HG03520 (cell line): ENCODE data around the gene H1-8.
"Not testable (repeated sequence)": the region's sequence is repeated elsewhere in the genome, so short reads cannot be mapped to it uniquely, and the experiment has no call there.

Experiments used
- ATAC-seq: cut with Tn5 transposase; IDR thresholded peaks from one replicate; pipeline ENCODE4 v1.9.1; 2021; ENCODE audit warnings: mild to moderate bottlenecking, moderate library complexity; ENCODE audit not compliant: unreplicated experiment

Gene H1-8

DNA sequence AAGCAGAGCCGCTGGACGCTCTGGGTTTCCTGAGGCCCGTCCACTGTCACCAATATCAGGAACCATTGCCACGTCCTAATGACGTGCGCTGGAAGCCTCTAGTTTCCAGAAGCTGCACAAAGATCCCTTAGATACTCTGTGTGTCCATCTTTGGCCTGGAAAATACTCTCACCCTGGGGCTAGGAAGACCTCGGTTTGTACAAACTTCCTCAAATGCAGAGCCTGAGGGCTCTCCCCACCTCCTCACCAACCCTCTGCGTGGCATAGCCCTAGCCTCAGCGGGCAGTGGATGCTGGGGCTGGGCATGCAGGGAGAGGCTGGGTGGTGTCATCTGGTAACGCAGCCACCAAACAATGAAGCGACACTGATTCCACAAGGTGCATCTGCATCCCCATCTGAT, 11.3 kb upstream of the H1-8 start:
- no peak for ATAC-seq

DNA sequence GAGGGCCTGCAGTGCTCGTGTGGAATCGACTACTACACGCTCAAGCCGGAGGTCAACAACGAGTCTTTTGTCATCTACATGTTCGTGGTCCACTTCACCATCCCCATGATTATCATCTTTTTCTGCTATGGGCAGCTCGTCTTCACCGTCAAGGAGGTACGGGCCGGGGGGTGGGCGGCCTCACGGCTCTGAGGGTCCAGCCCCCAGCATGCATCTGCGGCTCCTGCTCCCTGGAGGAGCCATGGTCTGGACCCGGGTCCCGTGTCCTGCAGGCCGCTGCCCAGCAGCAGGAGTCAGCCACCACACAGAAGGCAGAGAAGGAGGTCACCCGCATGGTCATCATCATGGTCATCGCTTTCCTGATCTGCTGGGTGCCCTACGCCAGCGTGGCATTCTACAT, 10.7 kb upstream of the H1-8 start:
- no peak for ATAC-seq

DNA sequence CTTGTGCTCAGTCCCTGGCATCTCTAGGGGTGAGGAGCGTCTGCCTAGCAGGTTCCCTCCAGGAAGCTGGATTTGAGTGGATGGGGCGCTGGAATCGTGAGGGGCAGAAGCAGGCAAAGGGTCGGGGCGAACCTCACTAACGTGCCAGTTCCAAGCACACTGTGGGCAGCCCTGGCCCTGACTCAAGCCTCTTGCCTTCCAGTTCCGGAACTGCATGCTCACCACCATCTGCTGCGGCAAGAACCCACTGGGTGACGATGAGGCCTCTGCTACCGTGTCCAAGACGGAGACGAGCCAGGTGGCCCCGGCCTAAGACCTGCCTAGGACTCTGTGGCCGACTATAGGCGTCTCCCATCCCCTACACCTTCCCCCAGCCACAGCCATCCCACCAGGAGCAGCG, 9.6 kb upstream of the H1-8 start:
- ATAC-seq, result no peak

DNA sequence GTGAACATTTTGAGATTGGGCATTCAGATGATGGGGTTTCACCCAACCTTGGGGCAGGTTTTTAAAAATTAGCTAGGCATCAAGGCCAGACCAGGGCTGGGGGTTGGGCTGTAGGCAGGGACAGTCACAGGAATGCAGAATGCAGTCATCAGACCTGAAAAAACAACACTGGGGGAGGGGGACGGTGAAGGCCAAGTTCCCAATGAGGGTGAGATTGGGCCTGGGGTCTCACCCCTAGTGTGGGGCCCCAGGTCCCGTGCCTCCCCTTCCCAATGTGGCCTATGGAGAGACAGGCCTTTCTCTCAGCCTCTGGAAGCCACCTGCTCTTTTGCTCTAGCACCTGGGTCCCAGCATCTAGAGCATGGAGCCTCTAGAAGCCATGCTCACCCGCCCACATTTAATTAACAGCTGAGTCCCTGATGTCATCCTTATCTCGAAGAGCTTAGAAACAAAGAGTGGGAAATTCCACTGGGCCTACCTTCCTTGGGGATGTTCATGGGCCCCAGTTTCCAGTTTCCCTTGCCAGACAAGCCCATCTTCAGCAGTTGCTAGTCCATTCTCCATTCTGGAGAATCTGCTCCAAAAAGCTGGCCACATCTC, 8.4 kb upstream of the H1-8 start:
- ATAC-seq, result no peak

DNA sequence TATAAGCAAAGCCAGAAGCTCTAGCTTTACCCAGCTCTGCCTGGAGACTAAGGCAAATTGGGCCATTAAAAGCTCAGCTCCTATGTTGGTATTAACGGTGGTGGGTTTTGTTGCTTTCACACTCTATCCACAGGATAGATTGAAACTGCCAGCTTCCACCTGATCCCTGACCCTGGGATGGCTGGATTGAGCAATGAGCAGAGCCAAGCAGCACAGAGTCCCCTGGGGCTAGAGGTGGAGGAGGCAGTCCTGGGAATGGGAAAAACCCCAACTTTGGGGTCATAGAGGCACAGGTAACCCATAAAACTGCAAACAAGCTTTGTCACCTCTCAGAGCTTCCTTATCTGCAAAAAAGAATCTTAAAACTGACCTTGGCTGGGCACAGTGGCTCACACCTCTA, 7.9 kb upstream of the H1-8 start:
- ATAC-seq, result no peak

DNA sequence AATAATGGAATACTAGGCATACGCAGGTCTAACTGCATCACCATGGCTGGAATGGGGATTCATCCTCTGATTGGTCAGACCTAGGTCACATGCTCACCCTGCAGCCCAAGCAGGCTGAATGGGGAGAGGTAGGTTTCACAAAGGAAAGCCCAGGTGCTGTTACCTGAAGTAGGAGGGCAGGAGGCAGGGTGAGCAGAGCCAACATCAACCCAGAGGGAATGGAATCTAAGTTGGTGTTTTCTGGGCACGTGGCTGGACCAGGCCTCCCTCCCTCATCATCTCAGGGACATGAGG, 6.7 kb upstream of the H1-8 start:
- ATAC-seq, result no peak

DNA sequence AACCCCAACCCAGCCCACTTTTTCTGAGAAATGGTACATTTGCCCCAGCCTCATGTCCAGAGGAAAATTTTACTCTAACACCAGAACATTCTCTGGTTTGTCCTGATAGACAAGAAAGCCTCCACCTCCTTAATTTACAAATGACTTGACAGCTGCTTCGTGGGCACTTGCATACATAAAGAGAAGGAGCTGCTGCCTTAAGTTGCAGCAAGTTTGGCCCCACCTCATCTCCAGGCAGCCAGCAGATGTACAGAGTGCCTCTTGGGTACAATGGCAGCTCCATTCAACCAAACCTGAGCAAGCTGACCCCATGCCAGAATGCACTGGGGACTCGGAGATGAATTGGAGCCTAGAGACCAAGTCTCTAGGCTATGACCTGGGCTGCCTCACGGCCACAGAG, 6.2 kb upstream of the H1-8 start:
- ATAC-seq, result no peak

DNA sequence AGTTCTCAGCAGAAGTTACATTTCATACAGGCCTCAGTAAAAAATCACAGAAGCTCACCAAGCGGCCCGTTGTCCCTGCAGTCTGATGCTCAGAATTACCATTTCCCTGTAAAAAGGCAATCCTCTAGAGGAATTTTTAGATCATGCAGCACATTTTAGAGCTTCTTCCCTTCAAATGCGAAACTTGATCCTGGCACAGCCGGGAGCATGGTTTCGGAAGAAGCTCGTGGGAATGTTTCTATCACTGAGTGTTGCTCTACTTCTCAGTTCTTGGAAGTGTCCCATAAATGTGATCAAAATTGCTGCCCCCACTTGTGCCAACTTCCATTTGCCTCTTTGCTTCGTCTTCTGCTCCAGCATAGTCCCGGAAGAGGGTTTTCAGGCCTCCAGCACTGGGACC, 3.8 kb upstream of the H1-8 start:
- ATAC-seq, result no peak

DNA sequence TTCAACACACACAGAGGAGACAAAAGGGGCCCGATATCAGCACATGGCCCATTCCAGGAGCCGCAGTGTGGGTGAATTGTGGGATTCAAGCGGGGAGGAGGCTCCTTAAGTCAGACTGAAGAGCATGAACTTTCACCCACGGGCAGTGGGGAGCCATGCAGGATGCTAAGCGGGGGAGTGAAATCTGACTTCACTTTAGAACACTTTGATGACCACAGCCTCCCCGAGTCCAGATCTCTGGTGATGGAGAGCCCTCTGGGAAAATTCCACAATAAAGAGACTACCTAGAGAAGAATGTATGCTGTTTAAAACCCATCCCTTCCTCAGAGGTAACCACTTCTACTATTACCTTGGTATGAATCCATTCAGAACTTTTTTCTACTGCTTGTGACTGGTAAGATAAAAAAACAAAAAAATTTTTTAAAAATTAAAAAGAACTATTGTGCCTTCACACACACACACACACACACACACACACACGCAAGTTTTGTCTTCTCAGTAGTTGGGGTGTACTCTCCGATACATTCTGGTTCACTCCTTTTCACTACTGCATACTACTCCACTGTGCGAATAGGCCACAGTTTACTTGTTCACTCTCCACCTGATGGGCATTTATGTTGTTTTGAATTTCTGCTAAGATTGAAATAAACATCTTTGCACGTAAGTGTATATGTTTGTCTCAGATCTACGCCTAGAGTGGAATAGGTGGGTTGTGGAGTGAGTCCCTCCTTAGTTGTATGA, 2.0 kb upstream of the H1-8 start:
- ATAC-seq, result no peak

DNA sequence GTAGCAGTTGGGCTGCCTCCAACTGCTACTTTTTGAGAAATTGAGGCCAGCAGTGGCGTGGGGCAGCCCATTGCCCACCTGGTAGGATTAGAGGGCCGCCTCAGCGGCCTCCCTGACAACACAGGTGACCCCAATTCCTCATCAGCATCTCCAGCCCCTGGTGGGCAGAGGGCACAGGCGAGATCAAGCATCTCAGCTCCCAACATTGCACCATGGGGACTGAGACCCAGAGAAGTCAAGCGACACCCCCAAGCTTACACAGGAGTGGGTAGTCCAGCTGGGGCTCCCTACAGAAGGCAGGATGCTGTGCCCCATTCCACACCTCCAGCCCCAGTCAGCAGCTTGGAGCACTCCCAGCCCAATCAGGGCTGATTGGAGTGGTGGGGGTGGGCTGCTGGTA, 228 bp upstream of the H1-8 start:
- ATAC-seq, result no peak

DNA sequence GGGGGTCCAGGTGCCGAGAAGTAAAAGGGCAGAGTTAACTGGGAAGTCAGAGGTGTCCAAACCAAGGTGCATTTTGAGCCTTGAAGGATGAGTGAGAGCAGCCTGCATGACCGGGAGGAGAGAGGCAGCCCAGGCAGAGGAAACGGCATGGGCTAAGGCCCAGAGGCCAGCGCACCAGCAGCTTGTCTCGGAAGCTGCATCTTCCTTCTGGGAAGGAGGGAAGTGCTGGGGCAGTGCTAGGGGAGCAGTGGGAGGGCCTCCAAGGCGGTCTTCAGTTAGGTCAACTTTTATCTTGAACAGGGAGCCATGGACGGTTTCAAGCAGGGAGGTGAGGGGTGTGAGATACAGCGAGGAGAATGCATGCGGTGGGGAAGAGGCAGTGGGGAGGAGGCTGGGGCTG, 1.0 kb downstream of the H1-8 start:
- no peak for ATAC-seq

DNA sequence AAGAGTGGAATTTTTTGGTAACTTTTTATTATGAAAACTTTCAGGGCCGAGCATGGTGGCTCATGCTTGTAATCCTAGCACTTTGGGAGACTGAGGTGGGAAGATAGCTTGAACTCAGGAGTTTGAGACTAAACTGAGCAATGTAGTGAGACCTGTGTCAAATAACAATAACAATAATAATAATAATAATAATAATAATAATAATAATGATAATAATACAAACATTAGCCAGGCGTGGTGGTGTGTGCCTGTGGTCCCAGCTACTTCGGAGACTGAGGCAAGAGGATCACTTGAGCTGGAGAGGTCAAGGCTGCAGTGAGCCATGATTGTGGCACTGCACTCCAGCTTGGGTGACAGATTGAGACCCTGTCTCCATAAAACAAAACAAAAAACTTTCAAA, 3.0 kb downstream of the H1-8 start:
- not testable (repeated sequence) for ATAC-seq

DNA sequence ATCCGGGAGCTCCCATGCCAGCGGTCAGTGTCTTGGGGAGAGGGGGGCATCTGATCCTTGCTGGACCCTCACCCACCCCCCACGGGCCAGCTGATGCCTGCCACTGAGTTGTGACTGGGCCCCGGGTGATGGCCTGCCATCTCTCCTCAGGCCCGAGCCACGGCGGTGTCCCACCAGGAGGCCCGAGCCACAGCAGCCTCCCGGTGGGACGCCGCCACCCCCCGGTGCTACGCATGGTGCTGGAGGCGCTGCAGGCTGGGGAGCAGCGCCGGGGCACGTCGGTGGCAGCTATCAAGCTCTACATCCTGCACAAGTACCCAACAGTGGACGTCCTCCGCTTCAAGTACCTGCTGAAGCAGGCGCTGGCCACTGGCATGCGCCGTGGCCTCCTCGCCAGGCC, 4.3 kb downstream of the H1-8 start:
- ATAC-seq, result no peak

DNA sequence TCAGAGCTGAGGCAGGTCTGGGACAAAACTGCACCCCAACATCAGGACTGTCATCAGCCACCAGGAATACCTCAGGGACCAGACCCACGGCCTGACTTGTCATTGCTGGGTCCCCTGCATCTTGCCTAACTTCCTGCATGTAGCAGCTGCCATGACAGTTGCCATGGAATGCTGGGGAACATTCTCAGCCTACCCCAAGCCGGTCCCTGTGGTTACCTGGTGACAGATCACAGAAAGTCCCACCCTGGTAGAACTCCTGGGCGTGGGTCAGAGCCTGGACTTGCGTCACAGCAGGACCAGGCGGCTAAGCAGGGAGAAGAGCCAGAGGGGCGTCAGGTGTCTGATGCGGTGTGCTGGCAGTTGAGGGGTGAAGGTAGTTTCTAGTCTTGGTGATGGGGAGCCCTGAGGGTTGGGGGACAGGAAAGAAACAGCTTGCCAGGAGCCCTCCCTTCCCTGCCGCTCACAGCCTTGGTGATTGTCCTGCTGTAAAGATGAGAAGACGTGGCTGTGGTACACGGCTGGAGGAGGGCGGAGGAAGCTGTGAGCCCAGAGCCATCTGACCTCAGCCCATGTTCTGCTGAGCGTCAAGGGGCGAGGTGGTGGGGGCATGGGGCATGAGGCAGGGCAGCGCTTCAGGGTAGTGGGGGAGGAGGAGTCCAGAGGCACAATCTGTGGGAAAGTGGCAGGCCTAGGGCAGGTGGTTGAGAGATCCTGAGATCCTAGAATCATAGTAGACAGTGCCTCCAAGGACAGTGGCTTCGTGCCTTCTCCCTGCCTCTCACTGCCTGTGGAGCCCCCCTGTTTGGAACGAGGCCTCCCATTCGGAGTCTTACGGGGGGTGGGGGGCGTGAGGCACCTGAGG, 5.4 kb downstream of the H1-8 start:
- no peak for ATAC-seq

DNA sequence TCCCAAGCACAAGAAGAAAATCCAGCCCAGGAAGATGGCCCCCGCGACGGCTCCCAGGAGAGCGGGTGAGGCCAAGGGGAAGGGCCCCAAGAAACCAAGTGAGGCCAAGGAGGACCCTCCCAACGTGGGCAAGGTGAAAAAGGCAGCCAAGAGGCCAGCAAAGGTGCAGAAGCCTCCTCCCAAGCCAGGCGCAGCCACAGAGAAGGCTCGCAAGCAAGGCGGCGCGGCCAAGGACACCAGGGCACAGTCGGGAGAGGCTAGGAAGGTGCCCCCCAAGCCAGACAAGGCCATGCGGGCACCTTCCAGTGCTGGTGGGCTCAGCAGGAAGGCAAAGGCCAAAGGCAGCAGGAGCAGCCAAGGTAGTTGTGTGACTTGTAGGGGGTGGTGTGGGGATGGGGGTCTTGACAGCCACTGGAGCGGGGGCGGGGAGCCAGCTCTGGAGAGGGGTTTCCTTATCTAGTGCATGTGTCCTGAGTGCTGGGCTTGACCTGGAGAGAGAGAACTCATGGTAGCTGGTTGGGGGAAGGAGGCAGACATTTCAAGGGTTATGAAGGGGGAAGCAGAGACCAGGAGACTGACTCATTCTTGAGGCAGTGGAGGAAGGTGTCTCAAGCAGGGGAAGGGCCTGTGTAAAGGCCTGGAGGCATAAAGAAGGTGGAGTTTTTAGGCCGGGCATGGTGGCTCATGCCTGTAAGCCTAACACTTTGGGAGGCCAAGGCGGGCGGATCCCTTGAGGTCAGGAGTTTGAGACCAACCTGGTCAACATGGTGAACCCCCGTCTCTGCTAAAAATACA, 6.2 kb downstream of the H1-8 start:
- ATAC-seq, result no peak

DNA sequence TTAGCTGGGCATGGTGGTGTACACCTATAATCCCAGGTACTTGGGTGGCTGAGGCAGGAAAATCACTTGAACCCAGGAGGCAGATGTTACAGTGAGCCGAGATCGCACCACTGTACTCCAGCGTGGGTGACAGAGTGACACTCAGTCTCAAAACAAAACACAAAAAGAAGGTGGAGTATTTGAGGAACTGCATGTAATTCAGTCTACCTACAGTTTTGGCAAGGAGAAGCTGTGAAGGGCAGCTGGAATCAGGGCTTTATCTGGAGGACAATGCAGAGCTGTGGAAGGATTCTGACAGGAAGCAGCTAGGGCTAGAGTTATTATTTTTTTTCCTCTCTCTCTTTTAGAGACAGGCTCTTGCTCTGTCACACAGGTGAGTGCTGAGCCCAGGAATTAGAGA, 6.8 kb downstream of the H1-8 start:
- ATAC-seq, result no peak

DNA sequence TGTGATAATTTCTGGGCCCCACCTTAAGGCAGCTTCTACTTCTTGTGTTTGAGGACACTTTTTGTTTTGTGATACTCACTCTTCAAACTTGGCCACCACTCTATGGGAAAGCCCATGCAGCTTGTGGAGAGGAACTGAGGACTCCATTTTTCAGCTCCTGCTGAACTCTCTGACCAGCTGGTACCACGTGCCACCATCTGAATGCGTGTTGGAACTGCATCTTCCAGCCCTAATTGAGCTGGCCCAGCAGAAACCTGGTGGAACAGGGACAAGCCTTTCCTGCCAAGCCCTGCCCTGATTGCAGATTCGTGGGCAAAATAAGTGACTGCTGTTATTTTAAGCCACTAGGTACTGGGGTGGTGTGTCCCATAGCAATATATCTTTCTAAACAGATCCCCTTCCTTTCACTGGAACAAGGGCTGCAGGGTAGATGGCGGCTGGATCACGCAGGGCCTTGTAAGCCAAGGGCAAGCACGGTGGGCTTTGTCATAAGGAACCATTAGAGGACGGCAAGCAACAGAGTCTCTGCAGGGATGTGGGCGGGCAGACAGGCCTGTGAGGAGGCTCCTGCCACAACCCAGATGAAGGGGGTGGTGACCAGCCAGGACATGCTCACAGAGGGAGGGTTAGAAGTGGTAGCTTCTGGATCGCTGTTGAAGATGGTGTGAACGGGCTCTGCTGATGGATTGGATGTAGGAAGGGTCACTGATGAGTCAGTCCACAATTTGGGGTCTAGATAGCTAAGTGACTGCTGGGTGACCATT, 9.5 kb downstream of the H1-8 start:
- no peak for ATAC-seq

DNA sequence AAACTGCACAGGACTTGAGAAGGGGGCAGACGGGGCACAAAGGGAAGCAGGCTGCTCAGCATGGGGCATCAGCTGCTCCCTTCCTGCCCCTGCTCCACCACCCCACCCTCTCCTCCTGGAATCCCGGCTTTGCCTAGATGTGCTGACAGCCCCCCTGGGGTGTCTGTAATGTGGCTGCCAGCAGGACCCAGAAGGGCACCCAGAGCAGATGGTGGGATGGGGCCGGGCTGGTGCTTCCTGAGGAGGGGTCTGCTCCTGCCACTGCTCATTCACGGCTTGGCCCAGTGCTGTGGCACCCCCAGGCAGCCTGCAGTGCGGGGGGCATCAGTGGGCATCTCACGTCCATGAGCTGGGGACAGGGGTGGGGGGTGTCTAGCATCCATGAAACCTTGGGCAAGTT, 10.2 kb downstream of the H1-8 start:
- ATAC-seq, result no peak

DNA sequence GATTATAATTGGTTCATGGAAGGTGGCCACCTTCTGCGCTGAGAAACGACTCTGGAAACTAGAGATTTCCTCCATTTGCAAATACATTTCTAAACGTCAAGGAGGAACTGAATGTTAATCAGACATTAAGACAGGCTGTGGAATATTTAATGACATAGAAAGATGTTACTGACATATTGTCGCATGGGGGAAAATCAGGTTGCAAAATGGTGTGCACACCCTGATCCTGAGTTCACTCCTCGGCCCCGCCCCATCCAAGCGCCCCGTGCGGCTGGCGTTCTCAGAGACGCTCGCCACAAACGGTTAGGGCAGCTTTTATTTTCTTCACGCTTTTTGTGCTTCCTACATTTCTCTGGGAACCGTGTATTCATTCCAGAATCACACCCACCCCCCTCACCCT, 10.7 kb downstream of the H1-8 start:
- ATAC-seq, result no peak

DNA sequence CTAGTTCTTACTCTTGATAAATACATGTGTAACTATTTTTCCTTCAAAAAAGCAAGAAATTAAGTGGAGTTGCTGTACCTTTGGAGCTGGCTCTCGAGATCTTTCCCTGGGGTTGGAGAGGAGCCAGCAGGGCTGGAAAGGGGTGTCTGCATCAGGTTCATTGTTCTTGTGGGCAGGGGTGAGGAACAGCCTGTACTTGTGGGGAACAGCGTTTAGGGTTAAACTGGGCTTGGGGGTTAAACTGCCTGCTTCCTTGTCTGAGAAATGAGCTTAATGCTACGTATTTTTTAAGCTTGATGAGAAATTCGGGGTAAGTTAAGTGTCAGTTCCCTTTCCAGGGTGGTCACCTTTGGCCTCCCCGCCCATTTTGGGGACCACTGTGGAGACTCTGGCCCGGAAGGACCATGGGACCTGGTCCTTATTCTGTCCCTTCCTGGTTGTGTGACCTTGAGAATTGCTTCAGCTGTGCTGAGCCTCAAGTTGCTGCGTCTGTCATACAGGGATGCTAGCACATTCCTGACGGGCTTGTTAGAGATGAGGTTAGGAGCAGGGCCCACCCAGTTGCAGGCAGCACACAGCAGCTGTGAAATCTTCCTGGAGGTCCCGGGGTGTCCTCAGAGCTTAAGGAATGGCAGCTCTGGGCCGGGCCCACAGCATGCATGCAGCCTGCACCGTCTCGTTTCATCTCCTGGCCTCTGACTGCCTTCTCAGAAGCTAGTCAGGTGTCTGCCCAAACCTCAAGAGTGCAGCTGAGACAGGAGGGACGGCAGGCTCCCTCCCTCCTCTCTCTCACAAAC, 11.6 kb downstream of the H1-8 start:
- ATAC-seq, result no peak
